ENCODE measurements around the gene KLHDC8B.
A peak's percentile ranks its signal among the peaks of the same experiment; 100 is the strongest.

Gene KLHDC8B

GRCh38 chr3:49161808-49162530 is 9.4 kb upstream of the KLHDC8B start:
- DNase-seq (ENCODE audit: low read depth): no peak
- Histone ChIP-seq H3K4me1 (ENCODE audit: control insufficient read depth, insufficient read depth, low read length) (peaks cover 12% of the 10 kb centered on the region), H3K27me3 (replicated peaks; ENCODE audit: control insufficient read depth, insufficient read depth, low read length) (no peaks in the 10 kb centered on the region)

DNA sequence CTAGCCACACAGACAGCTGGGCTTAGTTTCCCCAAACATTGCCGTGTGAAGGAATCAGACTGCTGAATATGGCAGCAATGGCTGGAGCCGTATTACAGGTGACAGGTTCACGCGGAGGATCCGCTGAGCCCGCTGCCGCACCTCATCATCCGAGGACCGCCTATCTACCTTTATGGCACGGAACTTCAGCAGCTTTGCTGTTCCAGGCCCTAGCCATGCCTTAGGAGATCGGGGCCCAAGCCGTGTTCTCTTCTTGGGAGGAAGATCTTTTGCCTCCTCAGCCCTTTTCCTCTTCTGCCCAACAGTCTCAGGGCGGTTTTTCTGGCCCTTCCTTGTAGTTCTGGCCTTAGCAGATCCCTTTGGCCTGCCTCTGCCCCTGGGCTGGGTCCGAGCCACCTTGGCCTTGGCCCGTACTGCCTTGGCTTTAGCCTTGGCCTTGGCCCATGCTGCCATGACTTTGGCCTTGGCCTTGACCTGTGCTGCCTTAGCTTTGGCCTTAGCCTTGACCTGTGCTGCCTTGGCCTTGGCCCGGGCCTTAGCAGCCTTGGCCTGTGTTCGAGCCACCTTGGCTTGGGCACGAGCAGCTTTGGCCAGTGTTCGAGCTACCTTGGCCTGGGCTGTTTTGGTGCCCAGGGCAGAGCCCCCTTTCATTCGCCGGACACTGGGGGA is 8.5 kb upstream of the KLHDC8B start:
- no peaks in the 10 kb centered on the region for H3K9me3 ChIP-seq (ENCODE audit: control insufficient read depth, low read length)
- H3K4me3 ChIP-seq (ENCODE audit: low read length): no peak overlapping the region
- H3K9ac ChIP-seq (ENCODE audit: low read length): no peak overlapping the region
- no peaks in the 10 kb centered on the region for H3K27me3 ChIP-seq (replicated peaks; ENCODE audit: control insufficient read depth, insufficient read depth, low read length)
- H3K4me1 ChIP-seq (ENCODE audit: control insufficient read depth, insufficient read depth, low read length): peaks cover 12% of the 10 kb centered on the region
- DNase-seq (ENCODE audit: low read depth): no peak
- H3K36me3 ChIP-seq (ENCODE audit: control insufficient read depth, insufficient read depth, low read length, severe bottlenecking): peaks cover 17% of the 10 kb centered on the region

More at GRCh38 chr3:49161808-49162530, 9.4 kb upstream of the KLHDC8B start:
- peaks cover 17% of the 10 kb centered on the region for H3K36me3 ChIP-seq (ENCODE audit: control insufficient read depth, insufficient read depth, low read length, severe bottlenecking)
- H3K9ac ChIP-seq (ENCODE audit: low read length): no peak overlapping the region
- no peak overlapping the region for H3K4me3 ChIP-seq (ENCODE audit: low read length)
- H3K9me3 ChIP-seq (ENCODE audit: control insufficient read depth, low read length): no peaks in the 10 kb centered on the region

GRCh38 chr3:49163609-49164008 is 7.8 kb upstream of the KLHDC8B start:
- Histone ChIP-seq H3K36me3 (ENCODE audit: control insufficient read depth, insufficient read depth, low read length, severe bottlenecking) (peaks cover 17% of the 10 kb centered on the region), H3K27me3 (replicated peaks; ENCODE audit: control insufficient read depth, insufficient read depth, low read length) (no peaks in the 10 kb centered on the region), H3K4me1 (ENCODE audit: control insufficient read depth, insufficient read depth, low read length) (peaks cover 12% of the 10 kb centered on the region), H3K4me3 (ENCODE audit: low read length) (no peak overlapping the region), H3K9ac (ENCODE audit: low read length) (no peak overlapping the region), H3K9me3 (ENCODE audit: control insufficient read depth, low read length) (no peaks in the 10 kb centered on the region)
- no peak for DNase-seq (ENCODE audit: low read depth)

DNA sequence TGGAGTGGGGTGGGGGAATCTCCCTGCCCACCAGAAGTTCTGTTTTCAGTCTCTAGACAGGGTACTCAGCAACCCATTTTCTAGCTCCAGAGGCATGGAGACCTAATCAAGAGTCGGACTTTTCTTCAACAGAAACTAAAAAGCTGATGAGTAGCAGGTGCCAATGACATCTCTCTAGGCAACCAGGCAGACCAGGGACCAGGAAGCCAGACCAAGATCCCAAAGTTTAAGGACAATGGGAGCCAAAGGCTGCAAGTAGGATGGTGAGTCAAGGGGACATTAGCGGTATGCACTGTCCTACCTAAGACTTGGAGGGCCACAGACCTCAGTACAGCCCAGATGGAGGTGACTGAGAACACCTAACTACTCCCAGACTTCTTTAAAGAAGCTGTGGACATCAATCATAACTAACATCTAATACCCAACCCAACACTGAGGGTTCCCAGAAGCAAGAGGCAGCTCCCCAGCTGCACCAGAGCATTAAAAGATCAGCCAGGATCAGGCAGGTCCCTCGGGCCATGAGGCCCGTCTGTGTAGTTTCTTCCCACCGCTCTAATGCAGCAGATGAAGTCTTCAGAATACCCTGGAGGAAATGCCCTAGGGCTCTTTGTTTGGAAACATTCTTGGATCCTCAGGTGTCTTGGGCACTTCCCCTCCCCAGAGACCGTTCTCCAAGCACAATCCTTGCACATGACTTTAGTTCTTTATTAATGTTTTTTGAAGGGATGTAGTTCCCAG is 6.2 kb upstream of the KLHDC8B start:
- peak; percentile 39 for DNase-seq (ENCODE audit: low read depth)
- H3K36me3 ChIP-seq (ENCODE audit: control insufficient read depth, insufficient read depth, low read length, severe bottlenecking): peaks cover 17% of the 10 kb centered on the region
- no peaks in the 10 kb centered on the region for H3K9me3 ChIP-seq (ENCODE audit: control insufficient read depth, low read length)
- H3K4me1 ChIP-seq (ENCODE audit: control insufficient read depth, insufficient read depth, low read length): peaks cover 12% of the 10 kb centered on the region
- no peaks in the 10 kb centered on the region for H3K27me3 ChIP-seq (replicated peaks; ENCODE audit: control insufficient read depth, insufficient read depth, low read length)
- peak overlapping the region; percentile 91 for H3K9ac ChIP-seq (ENCODE audit: low read length)
- H3K4me3 ChIP-seq (ENCODE audit: low read length): peak overlapping the region; percentile 91

DNA sequence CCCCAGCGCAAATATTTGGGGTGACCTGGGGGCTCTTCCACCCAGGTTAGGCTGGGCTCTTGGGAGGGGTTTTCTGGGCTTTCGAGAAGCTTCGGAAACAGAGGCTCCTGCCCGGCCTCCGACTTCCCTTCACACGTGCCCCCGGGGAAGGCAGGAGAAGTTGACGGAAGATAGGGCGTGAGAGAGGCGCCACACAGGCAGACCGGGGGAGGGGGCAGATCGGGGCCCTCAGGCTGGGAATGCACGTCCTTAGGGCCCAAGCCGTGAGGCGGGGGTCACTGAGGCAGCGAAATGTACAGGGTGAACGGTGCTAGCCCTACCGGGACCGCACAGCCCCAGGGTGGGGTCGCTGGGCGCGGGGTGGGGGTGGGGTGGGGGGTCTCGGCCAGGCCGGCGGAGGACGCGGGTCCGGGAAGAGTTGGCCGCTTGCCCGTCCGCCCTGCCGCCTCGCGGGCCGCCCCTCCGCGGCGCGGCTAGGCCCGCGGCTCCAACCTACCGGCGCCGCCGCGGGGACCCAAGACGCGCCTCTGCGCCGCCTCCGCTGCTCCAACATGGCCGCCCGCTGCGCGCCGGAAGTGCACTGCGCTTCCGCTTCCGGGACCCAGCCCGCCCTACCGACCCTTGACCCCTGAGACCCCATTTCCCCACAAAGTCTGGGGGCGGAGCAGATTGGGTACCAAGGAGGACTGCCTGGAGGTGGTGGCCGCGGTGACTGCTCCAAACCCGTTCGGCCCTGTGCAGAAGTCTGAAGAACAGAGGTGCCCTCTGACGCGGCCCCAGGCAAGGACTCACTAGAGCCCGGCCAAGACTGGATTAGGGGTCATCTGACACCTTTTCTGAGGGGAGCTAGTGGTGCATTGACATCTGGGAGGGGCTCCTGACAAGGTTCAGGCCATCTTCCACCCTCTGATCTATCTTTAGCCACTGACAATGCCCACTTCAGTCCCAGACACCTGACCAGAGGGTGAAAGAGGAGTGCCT is 5.3 kb upstream of the KLHDC8B start, which contains the start of gene CCDC71:
CCDC71 (minus strand) TSS at position 561 of the 981 bp plus-strand sequence. CDS start 2,123 bp downstream, outside the sequence.
- no peaks in the 10 kb centered on the region for H3K9me3 ChIP-seq (ENCODE audit: control insufficient read depth, low read length)
- peak within 1 kb of the TSS; percentile 91 for H3K9ac ChIP-seq (ENCODE audit: low read length)
- peak within 1 kb of the TSS; percentile 91 for H3K4me3 ChIP-seq (ENCODE audit: low read length)
- DNase-seq (ENCODE audit: low read depth): peak; percentile 81
- H3K4me1 ChIP-seq (ENCODE audit: control insufficient read depth, insufficient read depth, low read length): peaks cover 20% of the 10 kb centered on the region
- no peaks in the 10 kb centered on the region for H3K27me3 ChIP-seq (replicated peaks; ENCODE audit: control insufficient read depth, insufficient read depth, low read length)
- H3K36me3 ChIP-seq (ENCODE audit: control insufficient read depth, insufficient read depth, low read length, severe bottlenecking): peaks cover 17% of the 10 kb centered on the region

DNA sequence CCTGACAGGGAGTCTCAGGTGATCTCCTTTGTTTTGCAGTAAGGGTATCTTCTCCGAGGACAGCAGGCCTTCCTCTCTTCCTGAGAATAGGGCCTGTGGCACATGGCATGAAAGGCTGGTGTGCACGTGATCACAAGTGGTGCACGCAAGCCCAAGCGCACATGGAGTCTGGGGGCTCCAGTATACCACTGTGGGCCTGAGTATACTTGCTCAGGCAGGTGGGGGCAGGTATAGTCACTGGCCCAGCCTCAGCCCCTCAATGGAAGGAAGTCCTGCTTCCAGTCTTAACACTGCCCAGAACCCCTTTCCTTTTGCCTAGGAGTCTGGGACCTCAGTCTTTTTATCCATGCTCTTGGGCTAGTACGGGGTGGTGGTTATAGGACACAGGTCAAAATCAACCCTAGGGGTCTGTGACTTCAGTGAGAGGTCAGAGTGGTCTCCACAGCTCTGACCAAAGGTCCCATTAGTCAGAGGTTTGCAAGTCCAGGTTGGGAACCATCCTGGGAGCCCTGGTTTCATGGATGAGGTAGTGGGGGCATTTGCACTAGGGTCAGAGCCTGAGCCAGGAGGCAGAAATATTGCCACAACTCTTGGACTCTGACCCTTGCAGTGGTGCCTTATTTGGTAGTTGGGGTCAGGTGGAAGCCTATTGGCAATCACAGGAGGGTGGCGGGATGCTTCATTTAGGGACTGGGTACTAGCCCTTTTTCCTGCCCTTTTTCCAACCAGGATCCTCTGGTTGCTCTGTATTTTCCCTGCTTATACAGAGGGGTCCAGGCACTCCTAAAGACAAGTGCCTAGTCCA is 4.4 kb upstream of the KLHDC8B start:
- Histone ChIP-seq H3K9ac (ENCODE audit: low read length) (peak overlapping the region; percentile 91), H3K27me3 (replicated peaks; ENCODE audit: control insufficient read depth, insufficient read depth, low read length) (no peaks in the 10 kb centered on the region), H3K36me3 (ENCODE audit: control insufficient read depth, insufficient read depth, low read length, severe bottlenecking) (peaks cover 17% of the 10 kb centered on the region), H3K9me3 (ENCODE audit: control insufficient read depth, low read length) (no peaks in the 10 kb centered on the region), H3K4me3 (ENCODE audit: low read length) (peak overlapping the region; percentile 91), H3K4me1 (ENCODE audit: control insufficient read depth, insufficient read depth, low read length) (peaks cover 20% of the 10 kb centered on the region)
- no peak for DNase-seq (ENCODE audit: low read depth)

- DNase-seq (ENCODE audit: low read depth): no peak
- Histone ChIP-seq H3K4me3 (ENCODE audit: low read length) (peak overlapping the region; percentile 92), H3K9ac (ENCODE audit: low read length) (peak overlapping the region; percentile 95), H3K4me1 (ENCODE audit: control insufficient read depth, insufficient read depth, low read length) (peaks cover 35% of the 10 kb centered on the region), H3K27me3 (replicated peaks; ENCODE audit: control insufficient read depth, insufficient read depth, low read length) (no peaks in the 10 kb centered on the region), H3K36me3 (ENCODE audit: control insufficient read depth, insufficient read depth, low read length, severe bottlenecking) (peaks cover 21% of the 10 kb centered on the region), H3K9me3 (ENCODE audit: control insufficient read depth, low read length) (no peaks in the 10 kb centered on the region)
Measured at GRCh38 chr3:49170744-49171118, 667 bp upstream of the KLHDC8B start.

DNA sequence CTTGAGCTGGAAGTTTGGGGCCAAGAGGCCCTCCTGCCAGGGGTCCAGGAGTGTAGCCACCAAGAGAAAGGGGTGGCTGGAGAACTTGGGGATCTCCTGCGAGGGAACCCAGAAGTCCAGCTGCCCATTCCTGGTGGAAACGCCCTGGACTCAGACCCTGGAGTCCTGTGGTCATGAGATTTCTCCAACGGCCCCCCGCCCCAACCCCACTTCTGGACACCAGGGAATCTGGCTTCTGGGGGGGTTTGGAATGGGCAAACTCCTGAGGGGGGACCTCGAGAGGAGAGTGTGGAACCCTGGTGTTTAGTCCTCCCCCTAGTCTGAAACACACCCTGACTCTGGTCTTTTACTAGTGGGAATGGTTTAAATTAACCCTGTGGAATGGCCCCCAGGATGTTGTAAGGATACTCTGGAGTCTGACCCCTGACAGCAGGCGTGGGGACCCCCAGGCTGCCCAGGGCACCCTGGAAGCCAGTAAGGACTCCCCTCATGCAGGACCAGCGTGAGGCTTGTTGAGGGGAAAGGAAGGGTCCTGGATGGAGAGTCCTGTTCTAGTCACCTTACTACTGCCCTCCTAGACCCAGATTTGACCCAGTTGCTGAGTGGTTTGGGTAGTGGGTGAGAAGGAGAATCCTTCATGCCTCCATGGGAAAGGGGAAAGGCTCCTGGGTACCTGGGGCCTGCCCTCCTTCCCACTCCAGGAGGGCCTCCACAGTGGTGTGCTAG is 540 bp downstream of the KLHDC8B start:
- peak overlapping the region; percentile 95 for H3K9ac ChIP-seq (ENCODE audit: low read length)
- H3K4me3 ChIP-seq (ENCODE audit: low read length): peak overlapping the region; percentile 92
- peaks cover 33% of the 10 kb centered on the region for H3K36me3 ChIP-seq (ENCODE audit: control insufficient read depth, insufficient read depth, low read length, severe bottlenecking)
- H3K27me3 ChIP-seq (replicated peaks; ENCODE audit: control insufficient read depth, insufficient read depth, low read length): no peaks in the 10 kb centered on the region
- H3K9me3 ChIP-seq (ENCODE audit: control insufficient read depth, low read length): no peaks in the 10 kb centered on the region
- DNase-seq (ENCODE audit: low read depth): no peak
- peaks cover 30% of the 10 kb centered on the region for H3K4me1 ChIP-seq (ENCODE audit: control insufficient read depth, insufficient read depth, low read length)

DNA sequence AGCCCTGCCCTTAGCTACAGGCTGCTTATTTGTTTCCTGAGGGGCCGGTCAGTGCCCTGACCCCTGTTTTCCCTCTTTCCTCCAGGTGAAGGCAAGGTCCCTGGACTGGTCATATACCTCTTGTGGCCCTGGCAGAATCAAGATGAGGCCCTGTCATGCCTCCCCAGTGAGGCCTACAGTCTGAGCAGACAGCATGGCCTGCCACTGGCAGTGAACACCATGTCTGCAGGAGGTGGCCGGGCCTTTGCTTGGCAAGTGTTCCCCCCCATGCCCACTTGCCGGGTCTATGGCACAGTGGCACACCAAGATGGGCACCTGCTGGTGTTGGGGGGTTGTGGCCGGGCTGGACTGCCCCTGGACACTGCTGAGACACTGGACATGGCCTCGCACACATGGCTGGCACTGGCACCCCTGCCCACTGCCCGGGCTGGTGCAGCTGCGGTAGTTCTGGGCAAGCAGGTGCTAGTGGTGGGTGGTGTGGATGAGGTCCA is 1.2 kb downstream of the KLHDC8B start:
- H3K9ac ChIP-seq (ENCODE audit: low read length): peak overlapping the region; percentile 95
- H3K4me3 ChIP-seq (ENCODE audit: low read length): peak overlapping the region; percentile 92
- peaks cover 30% of the 10 kb centered on the region for H3K4me1 ChIP-seq (ENCODE audit: control insufficient read depth, insufficient read depth, low read length)
- H3K9me3 ChIP-seq (ENCODE audit: control insufficient read depth, low read length): no peaks in the 10 kb centered on the region
- H3K27me3 ChIP-seq (replicated peaks; ENCODE audit: control insufficient read depth, insufficient read depth, low read length): no peaks in the 10 kb centered on the region
- no peak for DNase-seq (ENCODE audit: low read depth)
- peaks cover 33% of the 10 kb centered on the region for H3K36me3 ChIP-seq (ENCODE audit: control insufficient read depth, insufficient read depth, low read length, severe bottlenecking)
